SK-N-SH (cell line): ENCODE measurements around the gene FBXL22. TPM values are rescaled to one million over a fixed set of nuclear protein-coding genes. Genes with fewer than 3 reads are reported as not detected.

Source experiments
- CTCF ChIA-PET: fragments of 300-600, 350-600 bp; formaldehyde crosslinking; extraction: SDS; loops from one replicate; lab custom pipeline; 2021; lab: Yijun Ruan, JAX
- POLR2A ChIA-PET: fragments of 350-600 bp; sonication (Branson Sonifier 250); formaldehyde crosslinking; extraction: SDS; loops from one replicate; lab custom pipeline; 2020; ENCODE audit warnings: antibody characterized with exemption, inconsistent platforms; lab: Yijun Ruan, JAX
- DNase-seq: peaks from one replicate; pipeline ENCODE4 v3.0.0; 2012
- H2AFZ ChIP-seq: fragments of 200-600 bp; sonication (generic); 2 replicates; pipeline ENCODE4 v1.8.1; 2016; ENCODE audit warnings: antibody characterized with exemption, mild to moderate bottlenecking, low read depth
- H3F3A ChIP-seq: fragments of 200-600 bp; sonication (generic); replicated peaks from 2 replicates; pipeline ENCODE3; 2016; ENCODE audit warnings: antibody characterized with exemption, mild to moderate bottlenecking; ENCODE audit not compliant: insufficient read depth
- H3K27ac ChIP-seq, 2 experiments: fragments of 200-500 bp in 1 of 2; fragments of 200-600 bp in 1 of 2; sonication (Bioruptor generic) in 1 of 2; sonication (generic), shearing (Covaris generic) in 1 of 2; 2 replicates each; pipeline versions ENCODE4 v1.5.1 to v1.6.1; 2014 to 2016; ENCODE audit warnings: low read depth in 2 of 2, inconsistent platforms in 1 of 2, low read length in 1 of 2, mild to moderate bottlenecking in 1 of 2, mixed read lengths in 1 of 2
- H3K27me3 ChIP-seq: fragments of 200-600 bp; sonication (generic), shearing (Covaris generic); 2 replicates; pipeline ENCODE4 v1.6.1; 2016; ENCODE audit warnings: mixed run types; ENCODE audit not compliant: insufficient read depth
- H3K36me3 ChIP-seq, 2 experiments: fragments of 200-500 bp in 1 of 2; fragments of 200-600 bp in 1 of 2; sonication (Bioruptor generic) in 1 of 2; sonication (generic) in 1 of 2; replicated peaks in 1 of 2; 2 replicates each; pipeline versions ENCODE3 to v1.5.1; 2014 to 2016; ENCODE audit warnings: low read length in 1 of 2, mild to moderate bottlenecking in 1 of 2; ENCODE audit not compliant: insufficient read depth in 2 of 2, control insufficient read depth in 1 of 2
- H3K4me1 ChIP-seq, 2 experiments: fragments of 200-500 bp in 1 of 2; fragments of 200-600 bp in 1 of 2; sonication (Bioruptor generic) in 1 of 2; sonication (generic), shearing (Covaris generic) in 1 of 2; 2 replicates each; pipeline versions ENCODE4 v1.5.1 to v1.6.1; 2014 to 2016; ENCODE audit warnings: low read depth in 1 of 2, low read length in 1 of 2, mixed run types in 1 of 2; ENCODE audit not compliant: insufficient read depth in 2 of 2, control insufficient read depth in 1 of 2
- H3K4me2 ChIP-seq: fragments of 200-600 bp; sonication (generic), shearing (Covaris generic); 2 replicates; pipeline ENCODE4 v1.6.1; 2017; ENCODE audit warnings: mixed run types
- H3K4me3 ChIP-seq, 2 experiments: fragments of 200-500 bp in 1 of 2; fragments of 200-600 bp in 1 of 2; sonication (Bioruptor generic) in 1 of 2; sonication (generic), shearing (Covaris generic) in 1 of 2; 2 replicates each; pipeline versions ENCODE4 v1.5.1 to v1.8.1; 2014 to 2016; ENCODE audit warnings: low read depth in 2 of 2, inconsistent platforms in 1 of 2, low read length in 1 of 2, mild to moderate bottlenecking in 1 of 2, mixed read lengths in 1 of 2, moderate library complexity in 1 of 2
- H3K79me2 ChIP-seq: fragments of 200-600 bp; sonication (generic); 2 replicates; pipeline ENCODE4 v1.8.1; 2017; ENCODE audit warnings: mild to moderate bottlenecking; ENCODE audit not compliant: insufficient read depth
- H3K9ac ChIP-seq: fragments of 200-600 bp; sonication (generic); 2 replicates; pipeline ENCODE4 v1.6.1; 2017; ENCODE audit warnings: mixed run types
- H3K9me2 ChIP-seq: fragments of 200-600 bp; sonication (generic); 2 replicates; pipeline ENCODE4 v1.6.1; 2017; ENCODE audit warnings: mixed run types
- H3K9me3 ChIP-seq: fragments of 200-600 bp; sonication (generic); 2 replicates; pipeline ENCODE4 v1.6.1; 2017; ENCODE audit warnings: mixed run types, mild to moderate bottlenecking, moderate library complexity
- H4K20me1 ChIP-seq: fragments of 200-600 bp; sonication (generic); 2 replicates; pipeline ENCODE4 v1.6.1; 2017; ENCODE audit warnings: mild to moderate bottlenecking, mixed run types; ENCODE audit not compliant: insufficient read depth
- CHD2 ChIP-seq: fragments of 150-350 bp; IDR thresholded peaks from 2 replicates; pipeline ENCODE4 v1.6.1; 2018; ENCODE audit warnings: low read length; ENCODE audit not compliant: partially characterized antibody
- CTCF ChIP-seq: fragments of 200-600 bp; sonication (generic); IDR thresholded peaks from 2 replicates; pipeline ENCODE4 v1.6.1; 2017; ENCODE audit warnings: antibody characterized with exemption, mild to moderate bottlenecking, moderate library complexity
- ELF1 ChIP-seq: IDR thresholded peaks from 2 replicates; pipeline ENCODE4 v1.4.0; 2012
- EP300 ChIP-seq, 2 experiments: IDR thresholded peaks; 2 replicates each; pipeline versions ENCODE4 v1.4.0 to v1.6.1; 2012; ENCODE audit warnings: borderline replicate concordance in 1 of 2, low read depth in 1 of 2, low read length in 1 of 2
- EZH2phosphoT487 ChIP-seq: fragments of 200-600 bp; sonication (generic); IDR thresholded peaks from 2 replicates; pipeline ENCODE4 v1.6.1; 2017; ENCODE audit warnings: low read depth, mixed run types, mild to moderate bottlenecking, antibody characterized with exemption, moderate library complexity, borderline replicate concordance
- FOSL2 ChIP-seq: IDR thresholded peaks from 2 replicates; pipeline ENCODE4 v1.4.0; 2012; ENCODE audit warnings: low read depth, mild to moderate bottlenecking, moderate library complexity, borderline replicate concordance
- MAX ChIP-seq: IDR thresholded peaks from 2 replicates; pipeline ENCODE4 v1.4.0; 2012; ENCODE audit warnings: low read depth
- MXI1 ChIP-seq: IDR thresholded peaks from 2 replicates; pipeline ENCODE4 v1.6.1; 2012; ENCODE audit warnings: mild to moderate bottlenecking, low read depth, low read length, improper control_type of control experiment
- NRF1 ChIP-seq: IDR thresholded peaks from 2 replicates; pipeline ENCODE4 v1.6.1; 2012; ENCODE audit warnings: low read depth, mild to moderate bottlenecking, low read length
- POLR2AphosphoS5 ChIP-seq: IDR thresholded peaks from 2 replicates; pipeline ENCODE4 v1.6.1; 2012; ENCODE audit warnings: low read depth, low read length
- REST ChIP-seq: IDR thresholded peaks from 2 replicates; pipeline ENCODE4 v1.6.1; 2012; ENCODE audit warnings: mild to moderate bottlenecking, low read depth, low read length, moderate library complexity
- RFX5 ChIP-seq: IDR thresholded peaks from 2 replicates; pipeline ENCODE4 v1.6.1; 2012; ENCODE audit warnings: mild to moderate bottlenecking, improper control_type of control experiment, low read length
- TCF12 ChIP-seq: IDR thresholded peaks from 2 replicates; pipeline ENCODE4 v1.4.0; 2012
- TEAD4 ChIP-seq: IDR thresholded peaks from 2 replicates; pipeline ENCODE4 v1.4.0; 2012; ENCODE audit warnings: mild to moderate bottlenecking, borderline replicate concordance; ENCODE audit not compliant: insufficient read depth
- USF1 ChIP-seq: IDR thresholded peaks from 2 replicates; pipeline ENCODE4 v1.4.0; 2012; ENCODE audit warnings: low read depth, borderline replicate concordance
- USF2 ChIP-seq: fragments of 150-350 bp; IDR thresholded peaks from 2 replicates; pipeline ENCODE4 v1.6.1; 2017; ENCODE audit warnings: antibody characterized with exemption, low read length, low read depth, borderline replicate concordance
- ZBTB33 ChIP-seq: IDR thresholded peaks from 2 replicates; pipeline ENCODE4 v1.4.0; 2012; ENCODE audit warnings: low read depth, borderline replicate concordance
- WGBS: methylation state at CpG from one replicate; pipeline ENCODE4 v1.1.6; 2017; ENCODE audit warnings: low lambda C conversion rate; 5-methylcytosine and 5-hydroxymethylcytosine counted together
- polyA plus RNA-seq, 3 experiments: library from polyadenylated mRNA; depleted of rRNA; stranded (reverse); fragments of >200 nt; gene quantifications; 2 replicates each; pipeline ENCODE4 v1.2.3, GENCODE V29; 2012

The FBXL22 gene
- polyA plus RNA-seq, 1 of the 3 experiments (the other 2 are of a cell fraction) = 0.10 TPM

- 89% methylated on average over 4 of the region's 4 CpGs for WGBS
- Histone ChIP-seq H3K4me3 (no peak overlapping the region), H3K4me2 (no peak overlapping the region), H3K27me3 (no peaks in the 10 kb centered on the region)
- no peak for TF ChIP-seq ZBTB33
- TF ChIP-seq EZH2phosphoT487 = no peak
- no peak for TF ChIP-seq ELF1
- no peak for TF ChIP-seq CHD2
- no peak for TF ChIP-seq TEAD4
- TF ChIP-seq CTCF = no peak
- no peak for TF ChIP-seq NRF1
- TF ChIP-seq TCF12 = no peak
- TF ChIP-seq POLR2AphosphoS5 = no peak
- no peak for TF ChIP-seq EP300 (IDR thresholded peaks at IDR 0.05; ENCODE audit: borderline replicate concordance in 1 of 2, low read depth in 1 of 2, low read length in 1 of 2)
- no peak for TF ChIP-seq USF1
- no peak for TF ChIP-seq USF2
- TF ChIP-seq MXI1 = no peak
- TF ChIP-seq RFX5 = no peak
- TF ChIP-seq REST = no peak
- no peak for TF ChIP-seq MAX
- no peak for TF ChIP-seq FOSL2
- TF ChIP-seq, all 33 proteins: peak for 0
- H3K36me3 ChIP-seq = peaks cover 7 to 11% of the 10 kb centered on the region in 2 experiments
- no peaks in the 10 kb centered on the region for H3K9me2 ChIP-seq
- ChIA-PET POLR2A (no interaction called here), CTCF (interaction anchor here (1.1 kb wide), 1 partner anchor 137 kb away, joined by 3 read pairs; no protein-coding TSS in a partner anchor)
- no peaks in the 10 kb centered on the region for H3K79me2 ChIP-seq
- H3K27ac ChIP-seq = no peak overlapping the region
- peaks cover 6% of the 10 kb centered on the region in 2 experiments; a peak in 2 of 4 replicates for H3K4me1 ChIP-seq
- no peak for DNase-seq
- H3K9ac ChIP-seq = no peak overlapping the region
- no peak overlapping the region for H2AFZ ChIP-seq
- H3K9me3 ChIP-seq = no peaks in the 10 kb centered on the region
- no peaks in the 10 kb centered on the region for H4K20me1 ChIP-seq
- peaks cover 4% of the 10 kb centered on the region for H3F3A ChIP-seq
These were observed 6.3 kb downstream of the FBXL22 start for GRCh38 chr15:63603516-63603915.
